HEK293T (cell line): Measurements from ENCODE around the gene LMNTD1.

Experiments used
- ARNT ChIP-seq: fragments of 450-650 bp; IDR thresholded peaks from 2 replicates; pipeline ENCODE4 v1.6.1; 2017; ENCODE audit warnings: mild to moderate bottlenecking
- ELF4 ChIP-seq: fragments of 450-650 bp; IDR thresholded peaks from 2 replicates; pipeline ENCODE4 v1.6.1; 2017; ENCODE audit warnings: antibody characterized with exemption
- FOXA1 ChIP-seq: fragments of 450-650 bp; IDR thresholded peaks from 2 replicates; pipeline ENCODE4 v1.6.1; 2016; ENCODE audit warnings: mild to moderate bottlenecking
- FOXK2 ChIP-seq: fragments of 450-650 bp; IDR thresholded peaks from 2 replicates; pipeline ENCODE4 v1.6.1; 2016; ENCODE audit warnings: mild to moderate bottlenecking
- HDGF ChIP-seq: fragments of 450-650 bp; IDR thresholded peaks from 2 replicates; pipeline ENCODE4 v1.6.1; 2017; ENCODE audit warnings: antibody characterized with exemption, borderline replicate concordance
- NFRKB ChIP-seq: fragments of 450-650 bp; IDR thresholded peaks from 2 replicates; pipeline ENCODE4 v1.6.1; 2016; ENCODE audit warnings: mild to moderate bottlenecking, moderate library complexity
- ZNF384 ChIP-seq: fragments of 450-650 bp; IDR thresholded peaks from 2 replicates; pipeline ENCODE4 v1.6.1; 2016

GRCh38 chr12:25500651-25501050 lies 52.4 kb downstream of the LMNTD1 start:
- TF ChIP-seq FOXA1 (no peak), ZNF384 (no peak), NFRKB (no peak), ARNT (no peak), FOXK2 (no peak), ELF4 (no peak), HDGF (no peak)
